CD4-positive, alpha-beta T cell treated with Interleukin-12 subunit alpha and Interleukin-12 subunit beta, for 1 hour (primary cell): Measurements from ENCODE around the gene CHST7.

ENCODE experiments used
- DNase-seq: peaks from one replicate; pipeline ENCODE4 v3.0.0-alpha.2; 2020

Gene CHST7

DNA sequence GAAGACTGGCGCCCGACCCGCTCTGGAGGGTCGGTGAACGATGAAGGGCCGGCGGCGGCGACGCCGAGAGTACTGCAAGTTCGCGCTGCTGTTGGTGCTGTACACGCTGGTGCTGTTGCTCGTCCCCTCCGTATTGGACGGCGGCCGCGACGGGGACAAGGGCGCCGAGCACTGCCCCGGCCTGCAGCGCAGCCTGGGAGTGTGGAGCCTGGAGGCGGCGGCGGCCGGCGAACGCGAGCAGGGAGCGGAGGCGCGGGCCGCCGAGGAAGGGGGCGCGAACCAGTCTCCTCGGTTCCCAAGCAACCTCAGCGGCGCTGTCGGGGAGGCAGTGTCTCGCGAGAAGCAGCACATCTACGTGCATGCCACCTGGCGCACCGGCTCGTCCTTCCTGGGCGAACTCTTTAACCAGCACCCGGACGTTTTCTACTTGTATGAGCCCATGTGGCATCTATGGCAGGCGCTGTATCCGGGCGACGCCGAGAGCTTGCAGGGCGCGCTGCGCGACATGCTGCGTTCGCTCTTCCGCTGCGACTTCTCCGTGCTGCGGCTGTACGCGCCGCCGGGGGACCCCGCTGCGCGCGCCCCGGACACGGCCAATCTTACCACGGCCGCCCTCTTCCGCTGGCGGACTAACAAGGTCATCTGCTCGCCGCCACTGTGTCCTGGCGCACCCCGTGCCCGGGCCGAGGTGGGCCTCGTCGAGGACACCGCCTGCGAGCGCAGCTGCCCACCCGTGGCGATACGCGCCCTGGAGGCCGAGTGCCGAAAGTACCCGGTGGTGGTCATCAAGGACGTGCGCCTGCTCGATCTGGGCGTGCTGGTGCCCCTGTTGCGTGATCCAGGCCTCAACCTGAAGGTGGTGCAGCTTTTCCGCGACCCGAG lies 568 bp downstream of the CHST7 start:
- DNase-seq, result peak; percentile 76

DNA sequence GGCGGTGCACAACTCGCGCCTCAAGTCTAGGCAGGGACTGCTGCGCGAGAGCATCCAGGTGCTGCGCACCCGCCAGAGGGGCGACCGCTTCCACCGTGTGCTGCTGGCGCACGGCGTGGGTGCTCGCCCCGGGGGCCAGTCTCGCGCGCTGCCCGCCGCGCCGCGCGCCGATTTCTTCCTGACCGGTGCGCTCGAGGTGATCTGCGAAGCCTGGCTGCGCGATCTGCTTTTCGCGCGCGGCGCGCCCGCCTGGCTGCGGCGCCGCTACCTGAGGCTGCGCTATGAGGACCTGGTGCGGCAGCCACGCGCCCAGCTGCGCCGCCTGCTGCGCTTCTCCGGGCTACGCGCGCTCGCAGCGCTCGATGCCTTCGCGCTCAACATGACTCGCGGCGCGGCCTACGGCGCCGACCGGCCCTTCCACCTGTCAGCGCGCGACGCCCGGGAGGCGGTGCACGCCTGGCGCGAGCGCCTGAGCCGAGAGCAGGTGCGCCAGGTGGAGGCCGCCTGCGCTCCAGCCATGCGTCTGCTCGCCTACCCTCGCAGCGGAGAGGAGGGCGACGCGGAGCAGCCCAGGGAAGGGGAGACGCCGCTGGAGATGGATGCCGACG lies 1.3 kb downstream of the CHST7 start:
- DNase-seq, result peak; percentile 44

DNA sequence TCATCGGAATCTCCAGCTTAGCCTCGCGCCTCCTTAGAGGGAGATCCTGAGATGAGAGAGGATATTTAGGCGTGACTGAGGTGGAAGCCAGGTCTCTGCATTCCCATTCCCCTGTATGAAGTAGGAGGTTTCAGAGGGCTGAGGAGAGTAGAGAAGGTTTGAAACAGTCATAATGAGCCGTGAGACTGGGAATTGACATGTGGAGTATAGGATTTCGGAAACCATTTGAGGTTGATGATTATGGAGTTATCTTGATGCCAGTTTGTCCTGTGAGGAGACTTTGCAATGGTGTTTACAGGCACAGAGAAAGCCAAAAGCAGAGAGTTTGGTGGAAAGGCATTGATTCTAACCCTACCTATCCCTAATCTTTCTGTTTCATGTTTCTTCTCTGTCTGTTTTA lies 2.0 kb downstream of the CHST7 start:
- no peak for DNase-seq

DNA sequence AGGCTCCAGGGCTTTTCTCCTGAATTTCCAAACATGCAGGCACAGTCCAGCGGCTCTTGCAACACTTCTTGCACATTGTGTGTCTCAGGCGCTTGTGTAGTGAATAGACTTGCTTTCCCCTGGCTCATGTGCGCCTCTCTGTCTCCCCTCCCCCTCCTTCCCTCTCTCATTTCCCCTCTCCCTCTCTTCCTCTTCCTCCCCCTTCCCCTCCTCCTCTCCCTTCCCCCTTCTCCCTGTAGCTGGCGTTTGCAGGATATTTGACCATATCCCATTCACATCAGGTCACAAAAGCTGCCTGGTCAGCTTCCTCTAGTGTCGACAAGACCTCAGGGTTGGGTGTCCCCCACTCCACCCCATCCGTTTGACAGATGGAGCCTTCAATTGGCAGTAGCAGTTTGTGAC lies 2.4 kb downstream of the CHST7 start:
- no peak for DNase-seq

DNA sequence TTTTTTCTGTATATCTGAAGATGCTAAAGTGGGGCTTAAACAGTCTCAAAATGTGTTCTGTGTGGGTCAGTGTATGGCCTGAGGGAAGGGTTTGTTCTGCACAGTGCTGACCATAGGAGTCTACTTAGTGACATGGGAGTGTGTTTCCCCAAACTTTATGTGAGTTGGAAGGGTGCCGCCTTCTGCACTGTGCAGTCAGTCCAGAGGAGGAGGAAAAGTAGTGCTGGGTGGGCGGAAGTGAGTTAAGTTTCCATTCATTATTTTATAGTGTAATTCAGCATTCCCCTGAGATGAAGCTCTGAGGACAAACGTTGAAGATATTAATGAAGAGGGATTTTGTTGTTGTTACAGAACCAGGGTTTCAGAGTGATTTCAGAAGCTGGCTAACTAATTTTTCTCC lies 2.9 kb downstream of the CHST7 start:
- DNase-seq, result no peak

DNA sequence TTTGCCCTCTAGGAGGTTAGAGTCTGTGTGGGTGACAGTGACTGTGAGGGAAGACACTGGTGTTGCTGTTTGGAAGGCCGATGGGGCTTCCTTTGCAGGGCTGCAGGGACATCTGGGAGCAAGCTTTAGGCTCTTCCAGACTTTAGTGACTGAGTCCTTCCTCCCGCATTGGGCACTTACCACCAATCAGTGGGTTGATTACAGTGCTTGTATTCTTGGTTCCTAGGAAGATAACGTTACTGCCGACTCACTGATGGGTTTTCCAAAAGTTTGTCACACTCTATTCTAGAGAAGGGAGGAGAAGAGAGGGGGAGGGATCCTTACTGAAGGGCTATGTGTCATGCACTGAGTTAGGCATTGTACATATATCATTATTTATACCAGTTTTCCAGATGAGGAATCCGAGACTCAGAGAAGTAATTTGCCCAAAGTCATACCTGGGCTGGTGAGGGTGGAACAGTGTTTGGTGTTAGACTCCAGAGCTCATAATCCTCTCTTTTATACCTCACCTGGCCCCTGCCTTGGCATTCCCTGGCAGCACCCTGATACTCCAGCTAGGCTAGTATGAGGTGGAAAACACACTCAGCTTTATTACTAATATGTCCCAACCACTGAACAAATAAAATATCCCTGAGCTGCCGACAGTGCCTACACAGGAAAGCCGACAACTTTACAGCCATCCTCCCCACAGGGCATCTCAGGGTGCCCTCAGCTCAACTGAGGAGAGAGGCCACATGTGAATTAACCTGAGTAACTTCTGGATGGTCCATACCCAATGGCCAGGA lies 3.8 kb downstream of the CHST7 start:
- no peak for DNase-seq

DNA sequence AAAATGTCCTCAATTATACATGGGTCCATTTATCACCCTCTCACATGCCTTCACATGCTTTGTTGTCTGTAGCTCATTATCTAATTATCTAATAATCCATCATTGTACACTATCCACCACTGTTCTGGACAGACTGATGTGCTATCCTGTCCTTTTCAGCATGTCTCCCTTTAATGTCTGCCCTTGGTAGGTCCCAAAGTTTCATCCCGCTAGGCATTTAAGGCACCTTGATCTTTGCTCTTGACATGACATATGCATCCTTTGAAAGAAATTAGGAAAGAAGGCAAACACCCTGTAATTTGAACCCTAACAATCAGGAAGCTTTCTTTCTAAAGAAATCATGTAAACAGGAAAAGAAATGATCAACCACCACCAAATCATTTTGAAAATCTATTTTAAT lies 5.7 kb downstream of the CHST7 start:
- DNase-seq, result no peak

DNA sequence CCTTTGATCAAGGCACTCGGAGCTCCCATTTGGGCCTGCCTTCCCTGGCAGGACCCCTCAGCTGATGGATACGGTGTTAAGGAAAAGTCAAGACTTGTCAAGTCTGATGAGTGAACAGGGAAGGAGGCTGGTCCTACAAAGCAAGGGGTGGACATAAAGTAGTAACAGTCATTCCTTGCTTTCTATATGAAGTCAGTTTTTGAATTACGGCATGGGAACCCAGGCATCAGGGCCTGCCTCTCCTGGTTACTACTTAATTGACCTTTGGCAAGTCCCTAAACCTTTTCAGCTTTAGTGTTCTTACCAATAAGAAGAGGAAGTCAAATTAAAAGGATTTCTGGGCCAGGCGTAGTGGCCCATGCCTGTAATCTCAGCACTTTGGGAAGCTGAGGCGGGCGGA lies 7.0 kb downstream of the CHST7 start:
- DNase-seq, result no peak

DNA sequence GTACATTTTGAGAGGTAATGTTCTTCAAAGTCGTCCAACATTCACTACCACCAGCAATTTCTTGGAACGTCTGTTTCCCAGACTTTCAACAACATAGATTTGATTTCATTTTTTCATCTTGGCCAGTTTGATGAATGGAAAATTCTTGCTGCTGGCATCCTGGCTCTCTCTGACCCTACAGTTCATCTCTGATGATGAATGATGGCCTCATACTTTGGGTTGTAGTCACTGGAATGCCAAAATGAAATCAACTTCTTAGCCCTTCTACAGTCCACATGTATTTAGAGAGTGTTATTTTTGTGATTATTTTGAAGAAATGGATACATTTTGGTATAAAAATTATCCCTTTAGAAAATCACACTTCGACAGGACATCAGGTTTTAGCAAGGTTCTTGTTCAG lies 8.8 kb downstream of the CHST7 start:
- DNase-seq, result no peak

DNA sequence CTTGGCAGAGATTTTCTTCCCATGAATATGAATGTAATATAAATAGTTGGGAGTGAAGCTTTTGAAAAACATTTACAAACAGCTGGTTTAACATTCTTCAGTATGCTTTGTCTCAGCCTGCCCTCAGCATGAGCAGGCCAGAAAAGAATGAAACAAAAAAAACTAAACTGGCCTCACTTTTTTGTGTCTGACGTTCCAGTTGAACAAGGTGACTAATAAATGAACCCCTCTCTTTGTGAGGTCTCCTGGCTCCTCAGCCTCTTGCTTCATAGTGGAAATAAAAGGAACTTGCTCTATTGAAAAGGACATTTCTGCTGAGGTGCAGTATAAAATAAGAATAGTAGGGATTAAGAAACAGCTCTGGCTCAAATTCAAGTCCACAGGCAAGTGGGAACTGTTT lies 9.4 kb downstream of the CHST7 start:
- DNase-seq, result no peak

DNA sequence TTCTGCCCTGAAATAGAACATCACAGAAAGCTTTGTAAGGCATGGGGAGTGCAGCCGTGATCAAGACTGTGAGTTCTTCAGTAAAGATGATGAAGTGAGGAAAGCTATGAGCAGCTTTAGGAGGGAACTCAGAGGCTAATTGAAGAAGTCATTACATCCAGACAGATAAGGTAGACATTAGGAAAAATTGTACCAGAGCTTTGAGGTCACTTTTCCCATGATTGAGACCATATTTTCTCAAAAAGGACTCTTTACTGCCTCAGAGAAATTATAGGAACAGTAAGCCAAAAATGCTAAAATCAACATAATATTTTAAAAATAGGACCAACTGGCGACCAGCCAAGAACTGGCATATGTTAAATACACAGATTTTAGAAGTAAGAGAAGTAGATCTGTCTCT lies 11.2 kb downstream of the CHST7 start:
- DNase-seq, result no peak

DNA sequence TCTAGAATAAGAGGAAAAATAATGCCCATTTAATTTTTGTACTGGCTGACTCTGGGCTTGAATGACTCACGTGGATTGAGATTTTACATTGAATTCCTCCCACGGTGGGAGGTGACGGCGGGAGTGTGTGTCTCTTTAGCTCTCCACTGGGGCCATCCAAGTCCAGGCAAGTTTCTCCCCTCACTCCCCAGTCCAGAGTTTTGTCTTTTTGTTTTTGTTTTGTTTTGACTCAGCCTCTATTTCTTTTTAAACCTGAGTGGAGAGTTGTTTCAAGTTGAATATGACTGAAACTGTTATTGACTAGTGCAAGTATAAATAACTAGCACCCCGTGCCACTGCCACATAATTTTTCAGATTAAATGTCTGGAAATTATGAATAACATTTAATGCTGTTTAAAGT lies 13.6 kb downstream of the CHST7 start:
- no peak for DNase-seq

DNA sequence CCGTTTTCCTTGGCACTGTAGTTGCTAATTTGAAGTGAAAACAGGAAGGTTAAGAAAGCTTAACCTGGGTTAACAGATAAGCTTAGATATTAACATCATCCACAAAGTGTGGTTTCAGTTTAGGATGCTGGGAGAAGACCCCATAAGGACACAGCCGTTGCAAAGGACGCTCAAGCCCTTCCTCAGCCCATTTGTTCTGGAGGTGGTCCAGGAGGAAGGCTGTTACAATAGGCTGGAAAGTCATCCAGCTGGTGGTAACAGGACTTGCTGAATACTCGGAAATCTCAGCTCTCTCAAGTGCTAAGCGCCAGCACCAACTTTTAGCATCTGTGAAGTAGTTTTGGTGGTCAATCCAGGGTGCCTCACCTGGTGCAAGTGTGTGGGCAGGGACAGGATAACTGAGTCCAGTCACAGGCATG lies 14.2 kb downstream of the CHST7 start:
- no peak for DNase-seq

DNA sequence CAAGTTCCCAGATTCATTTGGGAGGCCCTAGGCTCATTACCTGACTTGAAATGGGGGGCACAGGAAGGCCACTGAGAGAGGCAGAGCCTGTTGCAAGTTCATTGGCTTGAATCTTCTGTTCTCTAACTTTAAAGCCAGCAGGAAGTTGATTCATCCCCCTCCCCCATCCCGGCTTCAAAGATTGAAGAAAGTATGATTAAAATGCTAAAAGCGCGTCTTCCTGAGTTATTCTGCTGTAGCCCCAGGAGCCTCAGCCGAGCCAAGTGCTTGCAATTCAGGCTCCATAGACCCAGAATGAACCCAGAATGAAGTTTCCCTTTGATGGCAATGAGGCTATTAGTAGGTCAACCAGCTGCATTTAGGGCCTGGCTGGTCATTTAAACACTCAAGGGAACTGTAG lies 14.7 kb downstream of the CHST7 start:
- peak; percentile 50 for DNase-seq

DNA sequence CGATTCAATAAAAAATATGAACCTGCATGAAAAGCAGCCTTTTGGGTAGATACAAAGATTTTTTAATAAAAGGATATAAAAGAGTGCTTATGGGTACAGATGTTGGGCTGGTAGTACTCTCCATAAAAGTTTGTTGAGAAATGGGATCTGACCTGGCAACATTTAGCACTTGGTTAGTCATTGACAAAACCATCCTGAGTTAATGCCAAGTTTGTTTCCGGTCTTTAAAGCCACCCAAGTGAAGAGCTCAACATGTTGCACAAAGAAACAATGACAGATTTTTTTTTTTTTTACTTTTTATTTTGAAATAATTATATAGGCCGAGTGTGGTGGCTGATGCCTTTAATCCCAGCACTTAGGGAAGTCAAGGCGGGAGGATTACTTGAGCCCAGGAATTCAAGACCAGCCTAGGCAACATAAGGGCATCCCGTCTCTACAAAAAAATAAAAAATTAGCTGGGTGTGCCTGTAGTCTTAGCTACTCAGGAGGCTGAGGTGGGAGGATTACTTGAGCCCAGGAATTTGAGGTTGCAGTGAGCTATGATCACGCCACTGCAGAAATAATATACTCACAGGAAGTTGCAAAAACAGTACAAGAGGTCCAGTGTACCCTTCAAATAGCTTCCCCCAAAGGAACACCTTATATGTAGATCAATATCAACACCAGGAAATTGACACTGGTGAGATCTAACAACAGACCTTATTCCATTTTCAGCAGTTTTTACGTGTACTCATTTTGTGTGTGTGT lies 16.6 kb downstream of the CHST7 start:
- DNase-seq, result peak; percentile 20

DNA sequence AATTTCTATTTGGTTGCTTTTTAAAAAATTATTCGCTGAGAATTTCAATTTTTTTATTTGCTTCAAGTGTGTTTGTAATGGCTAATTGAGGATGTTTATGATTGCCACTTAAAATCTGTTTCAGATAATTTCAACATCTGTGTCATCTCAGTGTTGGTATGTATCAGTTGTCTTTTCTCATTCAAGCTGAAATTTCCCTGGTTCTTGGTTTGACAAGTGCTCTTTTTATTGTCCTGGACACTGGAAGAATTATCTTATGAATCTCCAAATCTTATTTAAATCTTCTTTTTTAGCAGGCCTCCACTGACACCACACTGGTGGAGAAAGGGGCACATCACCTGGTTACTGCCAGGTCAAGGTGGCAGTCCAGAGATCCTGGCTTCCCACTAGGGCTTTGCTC lies 21.5 kb downstream of the CHST7 start:
- DNase-seq, result no peak

DNA sequence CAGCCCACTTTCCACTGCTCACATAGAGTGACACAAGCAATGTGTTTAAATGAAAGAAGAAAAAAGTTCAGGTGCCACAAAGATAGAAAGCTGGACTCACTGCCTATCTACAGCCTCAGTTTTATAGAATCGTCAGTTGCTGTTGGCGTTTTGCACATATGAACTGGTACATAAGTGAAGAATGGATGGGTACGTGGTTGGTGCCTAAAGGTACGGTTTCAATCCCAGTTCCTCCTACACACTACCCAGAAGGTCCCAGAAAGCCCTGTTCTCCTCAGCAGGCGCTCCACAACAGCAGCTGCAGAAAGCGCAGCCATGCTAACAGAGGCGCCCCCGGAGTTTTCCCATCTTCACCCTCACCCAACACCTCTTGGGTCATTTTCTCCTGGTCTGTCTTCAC lies 23.6 kb downstream of the CHST7 start:
- DNase-seq, result no peak

DNA sequence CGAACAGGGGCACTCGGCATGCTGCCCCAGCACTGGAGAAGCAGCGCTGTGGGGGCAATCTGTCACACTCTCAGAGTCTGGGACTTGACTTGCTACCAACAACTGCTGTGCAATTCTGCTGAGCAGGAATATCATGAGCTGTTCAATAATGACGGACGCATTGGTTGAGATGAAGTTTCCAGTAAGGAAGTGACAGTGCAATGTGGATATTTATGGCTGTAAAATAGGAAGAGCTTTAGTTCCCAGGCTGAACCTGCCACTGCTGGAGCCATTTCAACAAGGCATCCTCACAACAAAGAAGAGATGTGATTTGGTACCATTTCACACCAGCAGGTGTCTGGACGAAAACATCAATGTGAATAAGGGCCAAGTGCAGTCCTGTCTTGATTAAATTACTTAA lies 24.2 kb downstream of the CHST7 start:
- no peak for DNase-seq

DNA sequence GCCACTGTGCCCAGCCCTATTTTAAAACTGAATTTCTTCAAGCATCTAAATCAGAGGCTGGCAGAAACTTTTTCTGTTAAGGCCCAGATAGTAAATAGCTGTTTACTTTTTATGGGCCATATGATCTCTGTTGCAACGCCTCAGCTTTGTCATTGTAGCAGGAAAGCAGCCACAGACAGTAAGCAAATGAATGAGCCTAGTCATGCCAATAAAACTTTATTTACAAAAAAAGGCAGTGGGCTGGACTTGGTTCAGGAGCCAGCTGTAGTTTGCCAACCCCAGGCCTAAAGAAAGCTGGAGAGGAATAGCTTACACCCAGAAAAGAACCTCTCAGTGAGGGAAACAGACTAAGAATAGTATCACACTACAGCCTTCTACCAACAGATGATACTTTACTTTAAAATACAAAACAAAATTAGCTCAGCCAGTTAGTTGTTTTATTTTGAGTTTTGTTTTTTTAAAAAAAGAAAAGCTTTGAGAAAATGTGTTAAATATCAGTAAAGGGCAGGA lies 25.5 kb downstream of the CHST7 start:
- no peak for DNase-seq

DNA sequence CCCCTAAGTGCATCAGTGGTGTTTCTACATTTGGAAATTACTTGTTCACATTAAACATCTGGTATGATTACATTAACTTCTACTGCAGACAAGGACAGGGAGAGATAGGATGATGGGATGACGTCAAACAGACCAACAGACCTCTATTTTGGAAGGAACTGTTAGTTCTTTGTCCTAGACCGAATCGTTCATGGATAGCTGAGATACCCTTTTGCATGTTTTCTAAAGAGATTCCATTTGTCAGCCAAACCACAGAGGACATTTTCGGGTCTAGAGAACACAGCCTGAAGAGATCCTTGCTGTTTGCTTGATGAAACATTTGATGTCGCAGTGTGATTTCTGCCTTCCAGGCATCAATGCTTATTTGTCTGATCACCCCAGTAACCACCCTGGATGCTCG lies 27.7 kb downstream of the CHST7 start:
- DNase-seq, result no peak

DNA sequence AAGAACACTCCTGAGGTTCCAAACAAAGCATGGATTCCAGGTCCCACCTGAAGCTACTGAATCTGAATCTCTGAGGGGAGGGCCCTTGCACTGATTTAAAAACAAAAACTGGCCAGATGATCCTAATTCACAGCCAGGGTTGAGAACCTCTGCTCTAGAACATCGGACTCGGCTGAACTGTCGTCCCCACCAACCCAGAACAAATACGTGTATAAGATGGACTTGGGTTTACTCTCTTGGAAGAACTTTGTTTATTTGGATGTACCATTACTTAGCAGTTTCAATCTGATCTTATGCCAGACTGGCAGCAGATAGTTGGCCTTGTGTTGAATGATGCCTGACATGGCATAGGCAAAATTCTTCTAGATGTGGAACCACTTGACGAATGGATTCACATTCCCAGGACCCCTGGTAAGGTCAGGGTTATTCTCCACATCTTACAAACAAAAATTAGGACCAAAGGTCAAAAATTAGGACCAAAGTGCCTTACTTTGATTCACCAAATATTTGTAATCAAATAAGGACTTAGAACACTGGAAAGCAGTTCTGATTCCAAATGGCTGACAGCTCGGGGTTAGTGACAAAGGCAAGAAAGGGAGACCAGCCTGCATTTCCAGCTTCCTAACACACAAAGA lies 29.0 kb downstream of the CHST7 start:
- no peak for DNase-seq

DNA sequence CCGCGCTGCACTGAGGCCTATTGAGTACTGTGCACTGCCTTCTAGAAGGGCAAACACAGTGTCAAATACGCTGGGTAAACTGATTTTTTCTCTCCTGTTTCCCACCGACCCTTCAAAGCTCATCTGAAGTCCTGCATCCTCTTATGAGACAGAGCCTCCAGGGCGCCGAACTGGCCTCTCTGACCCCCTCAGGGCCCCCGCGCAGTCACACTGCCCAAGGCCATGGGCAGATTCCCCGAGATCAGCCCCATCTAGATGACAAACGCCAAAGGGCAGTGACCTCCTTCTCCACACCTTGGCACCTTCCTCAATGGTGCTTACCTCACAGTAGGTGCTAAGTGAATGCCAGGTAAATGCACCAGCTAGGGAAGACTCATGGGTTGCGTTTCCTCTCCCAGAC lies 34.4 kb downstream of the CHST7 start:
- DNase-seq, result no peak
